B cell (primary cell): ENCODE results near the gene CFAP157. TPM values are rescaled to one million over a fixed set of nuclear protein-coding genes. Genes with fewer than 3 reads are reported as not detected.

Experiments used
- ATAC-seq: fragments of 200-7000 bp; cut with Tn5 transposase; one replicate; pipeline ENCODE4 v1.10.0; 2021; ENCODE audit warnings: low read depth, mild to moderate bottlenecking, moderate number of reproducible peaks, moderate library complexity
- CTCF ChIA-PET: fragments of 350-600 bp; sonication (Branson Sonifier 250); formaldehyde crosslinking; loops from one replicate; lab custom pipeline; 2021; ENCODE audit warnings: antibody characterized with exemption, inconsistent platforms; lab: Charles Lee
- POLR2A ChIA-PET: fragments of 350-600 bp; sonication (Branson Sonifier 250); formaldehyde crosslinking; loops from one replicate; lab custom pipeline; 2021; ENCODE audit warnings: antibody characterized with exemption; lab: Charles Lee
- DNase-seq: peaks from one replicate; pipeline ENCODE4 v3.0.0; 2013
- H2AFZ ChIP-seq: 2 replicates; pipeline ENCODE4 v1.6.1; 2012; ENCODE audit warnings: mild to moderate bottlenecking, low read depth, low read length; ENCODE audit not compliant: insufficient read depth, poor library complexity, severe bottlenecking
- H3K27ac ChIP-seq, 2 donors: 1 replicate in 1 of 2; 2 replicates in 1 of 2; pipeline ENCODE4 v1.5.1; 2012 to 2013; ENCODE audit warnings: low read length in 2 of 2, mild to moderate bottlenecking in 2 of 2, moderate library complexity in 1 of 2
- H3K27me3 ChIP-seq, 4 experiments: fragments of 200-600 bp in 1 of 4; sonication (generic) in 1 of 4; replicated peaks in 1 of 4; 1 replicate in 2 of 4; 2 replicates in 2 of 4; pipeline versions ENCODE4 v1.6.1 to v1.7.0; 2013 to 2016; ENCODE audit warnings: low read length in 3 of 4, mild to moderate bottlenecking in 2 of 4, mixed read lengths in 1 of 4, moderate library complexity in 1 of 4; ENCODE audit not compliant: insufficient read depth in 4 of 4, control insufficient read depth in 3 of 4; ENCODE audit errors: control extremely low read depth in 1 of 4
- H3K36me3 ChIP-seq, 2 experiments: replicated peaks in 1 of 2; 1 replicate in 1 of 2; 2 replicates in 1 of 2; pipeline versions ENCODE4 v1.6.1 to v1.7.1; 2013; ENCODE audit warnings: low read length in 1 of 2; ENCODE audit not compliant: insufficient read depth in 2 of 2, control insufficient read depth in 1 of 2; ENCODE audit errors: control extremely low read depth in 1 of 2, extremely low read depth in 1 of 2
- H3K4me1 ChIP-seq, 2 donors: fragments of 200-600 bp in 1 of 2; sonication (generic) in 1 of 2; 1 replicate in 1 of 2; 2 replicates in 1 of 2; pipeline versions ENCODE4 v1.5.1 to v1.6.1; 2013 to 2017; ENCODE audit warnings: low read length in 2 of 2; ENCODE audit not compliant: control insufficient read depth in 2 of 2, insufficient read depth in 2 of 2
- H3K4me2 ChIP-seq: replicated peaks from 2 replicates; pipeline ENCODE3; 2012; ENCODE audit warnings: mild to moderate bottlenecking, low read depth, low read length; ENCODE audit not compliant: poor library complexity, severe bottlenecking
- H3K4me3 ChIP-seq, 5 experiments: fragments of 200-600 bp in 1 of 5; sonication (generic) in 1 of 5; 1 replicate in 3 of 5; 2 replicates in 2 of 5; pipeline versions ENCODE4 v1.5.1 to v1.7.0; 2011 to 2016; ENCODE audit warnings: low read length in 4 of 5, mild to moderate bottlenecking in 4 of 5, low read depth in 2 of 5, control low read depth in 1 of 5, moderate library complexity in 1 of 5; ENCODE audit not compliant: insufficient read depth in 1 of 5; ENCODE audit errors: control extremely low read depth in 1 of 5, extremely low read depth in 1 of 5
- H3K79me2 ChIP-seq: fragments of 200-600 bp; sonication (generic); one replicate; pipeline ENCODE4 v1.6.0; 2016; ENCODE audit warnings: low read length; ENCODE audit not compliant: control insufficient read depth, insufficient read depth
- H3K9ac ChIP-seq: fragments of 200-600 bp; sonication (generic); 2 replicates; pipeline ENCODE4 v1.6.1; 2017; ENCODE audit warnings: mild to moderate bottlenecking, low read length, moderate library complexity
- H3K9me3 ChIP-seq, 3 donors: one replicate each; pipeline versions ENCODE4 v1.6.1 to v1.7.1; 2013; ENCODE audit warnings: low read length in 2 of 3; ENCODE audit not compliant: control insufficient read depth in 2 of 3, insufficient read depth in 1 of 3; ENCODE audit errors: control extremely low read depth in 1 of 3
- H4K20me1 ChIP-seq: 2 replicates; pipeline ENCODE4 v1.6.0; 2012; ENCODE audit warnings: mild to moderate bottlenecking, low read length; ENCODE audit not compliant: insufficient read depth, control insufficient read depth, poor library complexity, severe bottlenecking
- H3K27ac Mint-ChIP-seq: one replicate; pipeline ENCODE4 v1.8.0; 2021; ENCODE audit warnings: mixed read lengths
- H3K27me3 Mint-ChIP-seq: one replicate; pipeline ENCODE4 v1.8.0; 2021; ENCODE audit warnings: mixed read lengths
- H3K4me1 Mint-ChIP-seq: one replicate; pipeline ENCODE4 v1.8.0; 2021; ENCODE audit warnings: mixed read lengths
- H3K4me3 Mint-ChIP-seq: one replicate; pipeline ENCODE4 v1.8.0; 2021; ENCODE audit warnings: mixed read lengths
- H3K9me3 Mint-ChIP-seq: one replicate; pipeline ENCODE4 v1.8.0; 2022; ENCODE audit warnings: mixed read lengths; ENCODE audit not compliant: insufficient read depth
- EZH2 ChIP-seq: IDR thresholded peaks from 2 replicates; pipeline ENCODE4 v1.6.1; 2012; ENCODE audit warnings: borderline replicate concordance, low read depth, mild to moderate bottlenecking, moderate library complexity, low read length; ENCODE audit not compliant: insufficient read depth, poor library complexity, severe bottlenecking
- WGBS: methylation state at CpG from one replicate; pipeline ENCODE4 v1.1.5; 2013; ENCODE audit warnings: missing lambda C conversion rate; ENCODE audit not compliant: insufficient coverage; 5-methylcytosine and 5-hydroxymethylcytosine counted together
- intact Hi-C: fragments of 100-400 bp; cut with micrococcal nuclease; formaldehyde crosslinking; loops from one replicate; pipeline ENCODE4 v1.10.0; 2022
- polyA plus RNA-seq: library from polyadenylated mRNA; depleted of rRNA; stranded (reverse); fragments of >200 nt; gene quantifications from 2 replicates; pipeline ENCODE4 v1.2.3, GENCODE V29; 2012
- total RNA-seq, 2 donors: library from RNA; stranded (reverse); fragments of 120-200 nt in 1 of 2; gene quantifications; 1 replicate in 1 of 2; 2 replicates in 1 of 2; pipeline versions ENCODE4 v1.2.3 to v1.2.4, GENCODE V29; 2013 to 2022
- TF ChIP-seq, protein P1 (sequence below): fragments of 200-600 bp; IDR thresholded peaks from one replicate; pipeline ENCODE4 v1.8.0; 2022; ENCODE audit warnings: antibody characterized with exemption, mild to moderate bottlenecking

Gene CFAP157
- total and polyA plus RNA-seq, 2 donors (not counting 1 experiment from before 2014, with no cell fraction given), result 0.03 TPM; not detected in 1

DNA sequence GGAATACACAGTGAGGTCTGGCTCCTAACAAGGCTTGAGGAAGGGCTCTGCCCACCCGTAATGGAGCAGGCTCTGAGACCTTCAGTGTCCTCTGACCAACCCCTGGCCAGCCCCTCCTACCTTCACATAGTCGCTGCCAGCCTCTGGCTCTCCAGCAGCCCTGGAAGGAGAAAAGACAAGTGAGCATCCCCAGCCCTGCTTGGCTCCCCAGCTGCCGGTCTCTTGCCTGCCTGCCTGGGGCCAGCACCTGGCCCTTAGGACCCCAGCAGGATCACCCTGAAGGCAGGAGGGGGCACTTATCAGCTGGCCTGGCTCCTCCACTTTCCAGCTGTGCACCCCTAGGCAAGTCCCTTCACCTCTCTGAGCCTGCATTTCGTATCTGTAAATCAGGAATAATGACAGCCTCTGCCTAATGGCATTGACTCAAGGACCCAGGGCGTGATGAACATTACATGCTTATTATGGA, 54.7 kb downstream of the CFAP157 start:
- Histone ChIP-seq H2AFZ (no peak overlapping the region), H3K4me3 (no peak overlapping the region), H3K4me2 (no peak overlapping the region), H3K27ac (peak overlapping the region in 1 of 2 donors; percentile 30), H3K36me3 (peaks cover 0 to 72% of the 10 kb centered on the region in 2 experiments), H4K20me1 (peaks cover 99% of the 10 kb centered on the region), H3K27me3 (no peaks in the 10 kb centered on the region), H3K9me3 (no peaks in the 10 kb centered on the region), H3K9ac (no peak overlapping the region), H3K79me2 (peaks cover 97% of the 10 kb centered on the region), H3K4me1 (peaks cover 0 to 20% of the 10 kb centered on the region in 2 donors)
- ChIA-PET POLR2A (no interaction called here), CTCF (interaction anchor here (1.0 to 2.3 kb wide), 3 partner anchors 23 to 108 kb away, joined by 3 to 5 read pairs (median 4); partner anchors contain the start of gene TOR2A)
- DNase-seq (no peak), ATAC-seq (no peak)
- intact Hi-C loops, result no loop called here
- Mint-ChIP-seq H3K27me3 (no peaks in the 10 kb centered on the region), H3K4me1 (peaks cover 37% of the 10 kb centered on the region), H3K27ac (no peak overlapping the region), H3K9me3 (no peaks in the 10 kb centered on the region), H3K4me3 (no peak overlapping the region)
- WGBS, result 96% methylated on average over 5 of the region's 5 CpGs
- TF ChIP-seq, protein P1, sequence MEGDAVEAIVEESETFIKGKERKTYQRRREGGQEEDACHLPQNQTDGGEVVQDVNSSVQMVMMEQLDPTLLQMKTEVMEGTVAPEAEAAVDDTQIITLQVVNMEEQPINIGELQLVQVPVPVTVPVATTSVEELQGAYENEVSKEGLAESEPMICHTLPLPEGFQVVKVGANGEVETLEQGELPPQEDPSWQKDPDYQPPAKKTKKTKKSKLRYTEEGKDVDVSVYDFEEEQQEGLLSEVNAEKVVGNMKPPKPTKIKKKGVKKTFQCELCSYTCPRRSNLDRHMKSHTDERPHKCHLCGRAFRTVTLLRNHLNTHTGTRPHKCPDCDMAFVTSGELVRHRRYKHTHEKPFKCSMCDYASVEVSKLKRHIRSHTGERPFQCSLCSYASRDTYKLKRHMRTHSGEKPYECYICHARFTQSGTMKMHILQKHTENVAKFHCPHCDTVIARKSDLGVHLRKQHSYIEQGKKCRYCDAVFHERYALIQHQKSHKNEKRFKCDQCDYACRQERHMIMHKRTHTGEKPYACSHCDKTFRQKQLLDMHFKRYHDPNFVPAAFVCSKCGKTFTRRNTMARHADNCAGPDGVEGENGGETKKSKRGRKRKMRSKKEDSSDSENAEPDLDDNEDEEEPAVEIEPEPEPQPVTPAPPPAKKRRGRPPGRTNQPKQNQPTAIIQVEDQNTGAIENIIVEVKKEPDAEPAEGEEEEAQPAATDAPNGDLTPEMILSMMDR, result no peak
- TF ChIP-seq EZH2, result no peak

DNA sequence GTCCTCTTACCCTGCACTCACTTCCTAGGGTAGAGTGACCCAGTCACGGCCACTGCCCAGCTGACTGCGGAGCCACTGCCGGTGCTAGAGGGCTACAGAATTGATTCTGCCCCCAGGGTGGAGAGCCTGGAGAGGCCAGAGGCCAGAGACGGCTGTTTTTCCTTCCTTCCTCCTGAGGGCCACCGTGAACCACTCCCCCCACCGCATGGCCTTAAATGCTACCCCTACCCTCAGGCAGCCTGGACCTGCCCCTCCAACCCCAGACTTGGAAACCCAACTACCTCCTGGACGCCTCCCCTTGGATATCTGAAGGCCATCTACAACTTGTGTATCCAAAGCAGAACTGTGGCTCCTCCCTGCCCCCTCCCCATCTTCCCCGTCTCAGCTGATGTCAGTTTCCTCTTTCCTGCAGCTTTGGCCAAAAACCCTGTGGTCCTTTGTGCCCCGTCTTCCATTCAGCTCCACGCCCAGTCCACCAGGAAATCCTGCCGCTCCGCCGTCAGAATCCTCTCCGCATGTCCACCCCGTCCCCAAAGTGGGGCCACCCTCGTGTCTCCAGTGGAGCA, 55.4 kb downstream of the CFAP157 start:
- DNase-seq, result no peak
- intact Hi-C loops, result no loop called here
- H3K4me1 ChIP-seq, result peaks cover 5 to 26% of the 10 kb centered on the region in 2 donors
- ChIA-PET POLR2A (no interaction called here), CTCF (interaction anchor here (1.6 to 2.3 kb wide), 3 partner anchors 23 to 108 kb away, joined by 3 to 11 read pairs (median 5); partner anchors contain the start of gene CDK9)
- H2AFZ ChIP-seq, result no peak overlapping the region
- H4K20me1 ChIP-seq, result peaks cover 99% of the 10 kb centered on the region
- H3K79me2 ChIP-seq, result peaks cover 97% of the 10 kb centered on the region
- H3K36me3 ChIP-seq, result peaks cover 0 to 78% of the 10 kb centered on the region in 2 experiments
- H3K27me3 ChIP-seq, result no peaks in the 10 kb centered on the region
- no peaks in the 10 kb centered on the region for H3K27me3 Mint-ChIP-seq
- H3K27ac ChIP-seq, result peak overlapping the region in 1 of 2 donors; percentile 12
- no peak overlapping the region for H3K4me3 ChIP-seq
- H3K9me3 ChIP-seq, result no peaks in the 10 kb centered on the region
- no peak for ATAC-seq
- H3K4me2 ChIP-seq, result no peak overlapping the region
- H3K9ac ChIP-seq, result no peak overlapping the region
- 71% methylated on average over 16 of the region's 16 CpGs for WGBS
- no peak overlapping the region for H3K4me3 Mint-ChIP-seq
- peak overlapping the region; percentile 54 for H3K27ac Mint-ChIP-seq
- H3K4me1 Mint-ChIP-seq, result peaks cover 42% of the 10 kb centered on the region
- TF ChIP-seq, protein P1, result no peak
- no peak for TF ChIP-seq EZH2
- H3K9me3 Mint-ChIP-seq, result no peaks in the 10 kb centered on the region
